BJ (cell line): ENCODE measurements around the gene BFSP1. TPM values are rescaled to one million over a fixed set of nuclear protein-coding genes. Genes with fewer than 3 reads are reported as not detected.

Experiments
- CTCF ChIA-PET: fragments of 350-600 bp; formaldehyde crosslinking; extraction: SDS; loops from one replicate; lab custom pipeline; 2021; ENCODE audit warnings: antibody characterized with exemption, inconsistent platforms; lab: Yijun Ruan, JAX
- POLR2A ChIA-PET: fragments of 300-600 bp; sonication (Branson Sonifier 250); formaldehyde crosslinking; extraction: SDS; loops from one replicate; lab custom pipeline; 2021; ENCODE audit warnings: antibody characterized with exemption; lab: Charles Lee
- DNase-seq: peaks from one replicate; pipeline ENCODE4 v3.0.0-alpha.2; 2011; ENCODE audit warnings: low read depth
- H3K27me3 ChIP-seq: 2 replicates; pipeline ENCODE4 v1.6.0; 2011; ENCODE audit warnings: low read length; ENCODE audit not compliant: control insufficient read depth, insufficient read depth
- H3K36me3 ChIP-seq: 2 replicates; pipeline ENCODE4 v1.5.1; 2011; ENCODE audit warnings: low read length; ENCODE audit not compliant: control insufficient read depth, insufficient read depth
- H3K4me3 ChIP-seq: 2 replicates; pipeline ENCODE4 v1.5.1; 2011; ENCODE audit warnings: low read depth, mild to moderate bottlenecking, control low read depth, low read length
- polyA plus RNA-seq: library from polyadenylated mRNA; depleted of rRNA; stranded (reverse); fragments of >200 nt; gene quantifications from 2 replicates; pipeline ENCODE4 v1.2.3, GENCODE V29; 2011
- TF ChIP-seq, protein P1 (sequence below): IDR thresholded peaks from 2 replicates; pipeline ENCODE4 v1.5.1; 2011; ENCODE audit warnings: low read depth, mild to moderate bottlenecking, control low read depth, inconsistent platforms, low read length, moderate library complexity; ENCODE audit not compliant: insufficient read depth

Gene BFSP1
- polyA plus RNA-seq, 1 experiment, result 2.4 TPM

DNA sequence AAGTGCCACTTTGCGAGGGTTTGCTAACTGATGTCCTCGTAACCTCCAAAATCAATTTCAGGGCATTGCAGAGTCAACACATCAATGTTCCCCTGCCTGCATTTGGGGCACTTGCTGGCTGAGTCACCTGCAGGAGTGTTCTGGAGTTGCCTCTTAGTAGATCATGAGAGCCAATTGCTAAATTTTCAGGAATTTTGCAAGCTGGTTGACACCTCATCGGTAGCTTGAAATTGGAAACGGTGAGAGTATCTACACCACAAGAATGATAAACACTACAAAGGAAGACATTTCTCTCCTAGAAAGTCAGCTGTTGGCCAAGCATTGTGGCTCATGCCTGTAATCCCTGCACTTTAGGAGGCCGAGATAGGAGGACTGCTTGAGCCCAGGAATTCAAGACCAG, 10.8 kb upstream of the BFSP1 start:
- CTCF ChIA-PET, result interaction anchor here (1.4 to 6.0 kb wide), 7 partner anchors 11 to 68 kb away, joined by 3 to 35 read pairs (median 5); partner anchors contain the start of genes BFSP1 and DSTN
- no peak for DNase-seq
- H3K36me3 ChIP-seq, result no peaks in the 10 kb centered on the region
- H3K27me3 ChIP-seq, result no peaks in the 10 kb centered on the region
- TF ChIP-seq, protein P1, sequence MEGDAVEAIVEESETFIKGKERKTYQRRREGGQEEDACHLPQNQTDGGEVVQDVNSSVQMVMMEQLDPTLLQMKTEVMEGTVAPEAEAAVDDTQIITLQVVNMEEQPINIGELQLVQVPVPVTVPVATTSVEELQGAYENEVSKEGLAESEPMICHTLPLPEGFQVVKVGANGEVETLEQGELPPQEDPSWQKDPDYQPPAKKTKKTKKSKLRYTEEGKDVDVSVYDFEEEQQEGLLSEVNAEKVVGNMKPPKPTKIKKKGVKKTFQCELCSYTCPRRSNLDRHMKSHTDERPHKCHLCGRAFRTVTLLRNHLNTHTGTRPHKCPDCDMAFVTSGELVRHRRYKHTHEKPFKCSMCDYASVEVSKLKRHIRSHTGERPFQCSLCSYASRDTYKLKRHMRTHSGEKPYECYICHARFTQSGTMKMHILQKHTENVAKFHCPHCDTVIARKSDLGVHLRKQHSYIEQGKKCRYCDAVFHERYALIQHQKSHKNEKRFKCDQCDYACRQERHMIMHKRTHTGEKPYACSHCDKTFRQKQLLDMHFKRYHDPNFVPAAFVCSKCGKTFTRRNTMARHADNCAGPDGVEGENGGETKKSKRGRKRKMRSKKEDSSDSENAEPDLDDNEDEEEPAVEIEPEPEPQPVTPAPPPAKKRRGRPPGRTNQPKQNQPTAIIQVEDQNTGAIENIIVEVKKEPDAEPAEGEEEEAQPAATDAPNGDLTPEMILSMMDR, result no peak
- POLR2A ChIA-PET, result interaction anchor here (0.7 to 2.3 kb wide), 2 partner anchors 28 to 332 kb away, joined by 12 to 13 read pairs; partner anchors contain the start of gene DSTN
- H3K4me3 ChIP-seq, result no peak overlapping the region

DNA sequence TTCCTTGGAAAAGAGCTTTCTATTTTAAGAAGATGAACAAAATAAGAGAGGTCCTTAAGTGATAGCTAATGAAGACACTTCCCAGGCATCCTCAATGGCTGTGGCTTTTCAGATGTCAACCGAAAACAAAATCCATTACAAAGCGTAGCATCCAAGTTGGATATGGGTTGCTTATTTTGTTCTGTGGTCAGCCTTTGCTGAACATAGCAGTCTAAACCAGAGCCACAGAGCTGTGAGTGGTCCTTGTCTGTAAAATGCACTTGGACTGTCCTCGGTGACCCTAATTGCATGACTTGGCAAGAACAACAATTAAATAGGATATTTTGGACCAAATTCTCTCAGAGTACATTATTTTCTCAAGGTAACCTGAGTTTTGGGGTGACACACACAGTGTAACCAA, 10.4 kb upstream of the BFSP1 start:
- TF ChIP-seq, protein P1, result no peak
- DNase-seq, result no peak
- no peaks in the 10 kb centered on the region for H3K36me3 ChIP-seq
- POLR2A ChIA-PET, result interaction anchor here (0.7 kb wide), 1 partner anchor 332 kb away, joined by 12 read pairs; no protein-coding TSS in a partner anchor
- CTCF ChIA-PET, result interaction anchor here (0.8 to 6.0 kb wide), 9 partner anchors 16 to 454 kb away, joined by 3 to 35 read pairs (median 5); partner anchors contain the start of gene DSTN
- H3K4me3 ChIP-seq, result no peak overlapping the region
- no peaks in the 10 kb centered on the region for H3K27me3 ChIP-seq

DNA sequence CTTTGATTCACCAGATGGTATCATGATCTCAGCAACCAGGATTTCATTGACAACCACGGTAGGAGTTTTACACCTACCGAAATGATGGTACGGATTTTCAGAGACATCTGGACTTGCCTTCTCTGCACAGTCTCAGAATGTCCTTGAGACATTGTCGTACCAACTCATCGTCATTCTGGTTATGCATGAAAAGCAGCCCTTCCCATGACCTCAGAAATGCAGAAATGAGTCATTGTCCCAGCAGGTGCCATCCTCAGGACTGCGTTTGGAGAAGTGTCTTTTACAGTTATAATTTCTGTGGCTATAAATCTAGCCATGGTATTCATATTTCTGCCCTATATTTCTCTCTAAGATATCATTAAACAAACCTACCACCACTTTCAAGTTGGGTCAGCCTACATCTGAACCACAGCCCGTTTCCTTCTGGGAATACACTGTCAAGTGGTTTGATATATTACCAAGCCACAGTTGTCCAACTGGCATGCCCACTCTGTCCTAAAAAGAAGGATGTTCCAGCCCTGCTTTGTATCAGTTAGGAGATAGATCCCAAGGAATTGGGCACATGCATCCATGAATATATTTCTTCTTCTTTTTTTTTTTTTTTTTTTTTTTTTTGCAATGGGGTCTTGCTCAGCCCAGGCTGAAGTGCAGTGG, 7.5 kb upstream of the BFSP1 start:
- TF ChIP-seq, protein P1, result no peak
- ChIA-PET CTCF (interaction anchor here (1.6 to 2.8 kb wide), 2 partner anchors 80 to 400 kb away, joined by 6 to 8 read pairs; no protein-coding TSS in a partner anchor), POLR2A (no interaction called here)
- no peaks in the 10 kb centered on the region for H3K27me3 ChIP-seq
- H3K4me3 ChIP-seq, result no peak overlapping the region
- DNase-seq, result no peak
- H3K36me3 ChIP-seq, result no peaks in the 10 kb centered on the region

DNA sequence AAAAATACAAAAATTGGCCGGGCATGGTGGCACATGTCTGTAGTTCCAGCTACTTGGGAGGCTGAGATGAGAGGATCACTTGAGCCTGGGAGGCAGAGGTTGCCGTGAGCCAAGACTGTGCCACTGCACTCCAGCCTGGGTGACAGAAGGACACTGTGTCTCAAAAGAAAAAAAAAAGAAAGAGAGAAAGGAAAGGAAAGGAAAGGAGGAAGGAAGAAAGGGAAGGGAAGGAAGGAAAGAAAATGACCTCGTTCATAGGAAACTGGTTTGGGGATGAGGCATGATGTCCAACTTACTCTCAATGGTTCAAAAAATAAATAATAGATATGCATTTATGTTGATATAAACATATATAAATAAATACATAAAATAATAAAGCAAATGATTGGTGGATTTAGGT, 6.8 kb upstream of the BFSP1 start:
- H3K36me3 ChIP-seq, result no peaks in the 10 kb centered on the region
- no peaks in the 10 kb centered on the region for H3K27me3 ChIP-seq
- TF ChIP-seq, protein P1, result no peak
- no peak overlapping the region for H3K4me3 ChIP-seq
- ChIA-PET POLR2A (no interaction called here), CTCF (interaction anchor here (2.2 kb wide), 1 partner anchor 91 kb away, joined by 6 read pairs; no protein-coding TSS in a partner anchor)
- DNase-seq, result no peak

DNA sequence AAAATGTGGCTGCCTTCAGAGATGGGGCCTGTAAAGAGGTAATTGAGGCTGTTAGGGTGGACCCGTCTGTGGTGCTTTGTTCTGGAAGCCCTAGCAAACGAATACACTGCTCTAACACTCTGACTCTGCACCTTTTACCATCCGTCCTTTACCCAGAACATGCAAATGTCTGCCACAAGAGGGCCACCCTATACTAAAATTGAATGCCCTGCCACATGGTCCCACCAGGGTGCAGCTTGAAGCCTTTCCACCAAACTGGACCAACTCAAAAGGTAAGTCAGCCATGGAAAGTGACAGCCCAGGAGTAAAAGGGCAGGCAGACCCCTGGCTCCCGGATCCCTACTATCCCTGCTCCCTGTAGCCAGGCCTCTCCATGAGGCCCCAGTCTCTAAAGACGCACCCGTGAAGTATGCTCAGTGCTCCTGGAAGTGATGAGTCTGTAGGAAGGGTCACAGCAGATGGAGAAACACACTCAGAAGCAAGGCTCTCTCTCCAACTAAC, 5.8 kb upstream of the BFSP1 start:
- CTCF ChIA-PET, result interaction anchor here (0.6 to 2.4 kb wide), 28 partner anchors 10 to 442 kb away, joined by 3 to 17 read pairs (median 5); partner anchors contain the start of gene DSTN
- Histone ChIP-seq H3K36me3 (no peaks in the 10 kb centered on the region), H3K4me3 (no peak overlapping the region), H3K27me3 (no peaks in the 10 kb centered on the region)
- POLR2A ChIA-PET, result no interaction called here
- DNase-seq, result no peak
- TF ChIP-seq, protein P1, result peak; percentile 91
